Activated gamma-delta T cell (primary cell): ENCODE results near the gene ATG9A.

Experiments used
- DNase-seq: peaks from one replicate; lab custom pipeline; 2025; lab: John Stamatoyannopoulos, UW

ATG9A gene

DNA sequence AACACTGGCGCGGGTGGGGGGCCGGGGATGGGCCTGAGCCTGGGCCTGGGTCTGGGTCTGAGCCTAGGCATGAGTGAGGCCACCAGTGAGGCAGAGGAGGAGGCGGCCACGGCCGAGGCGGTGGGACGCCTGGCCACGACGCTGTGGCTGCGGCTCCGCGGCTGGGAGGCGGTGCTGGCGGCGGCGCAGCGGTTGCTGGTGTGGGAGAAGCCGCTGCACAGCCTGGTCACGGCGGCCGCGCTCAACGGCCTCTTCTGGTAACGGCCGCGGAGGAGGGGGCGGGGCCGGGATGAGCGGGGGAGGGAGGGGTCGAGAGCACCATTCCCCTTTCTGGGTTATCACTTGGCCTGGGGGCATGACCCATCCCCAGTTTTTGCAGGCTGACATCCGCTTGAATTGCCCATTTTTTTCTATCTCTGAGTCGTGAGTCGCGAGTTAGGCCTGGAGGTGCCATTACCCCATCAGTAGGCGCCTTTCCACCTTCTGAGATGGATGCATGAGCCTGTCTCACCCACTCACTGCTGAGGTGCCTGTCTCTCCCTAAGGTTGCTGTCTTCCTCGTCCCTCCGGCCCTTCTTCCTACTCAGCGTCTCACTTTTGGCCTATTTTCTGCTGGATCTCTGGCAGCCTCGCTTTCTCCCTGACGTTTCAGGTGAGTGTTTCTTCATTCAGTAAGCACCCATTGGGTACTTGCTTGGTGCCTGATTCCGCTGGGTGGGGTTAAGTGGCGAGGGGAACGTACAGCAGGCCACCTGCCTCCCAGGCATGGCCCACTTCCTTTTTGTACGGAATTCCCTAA is 50.9 kb downstream of the ATG9A start:
- peak; percentile 55 for DNase-seq

DNA sequence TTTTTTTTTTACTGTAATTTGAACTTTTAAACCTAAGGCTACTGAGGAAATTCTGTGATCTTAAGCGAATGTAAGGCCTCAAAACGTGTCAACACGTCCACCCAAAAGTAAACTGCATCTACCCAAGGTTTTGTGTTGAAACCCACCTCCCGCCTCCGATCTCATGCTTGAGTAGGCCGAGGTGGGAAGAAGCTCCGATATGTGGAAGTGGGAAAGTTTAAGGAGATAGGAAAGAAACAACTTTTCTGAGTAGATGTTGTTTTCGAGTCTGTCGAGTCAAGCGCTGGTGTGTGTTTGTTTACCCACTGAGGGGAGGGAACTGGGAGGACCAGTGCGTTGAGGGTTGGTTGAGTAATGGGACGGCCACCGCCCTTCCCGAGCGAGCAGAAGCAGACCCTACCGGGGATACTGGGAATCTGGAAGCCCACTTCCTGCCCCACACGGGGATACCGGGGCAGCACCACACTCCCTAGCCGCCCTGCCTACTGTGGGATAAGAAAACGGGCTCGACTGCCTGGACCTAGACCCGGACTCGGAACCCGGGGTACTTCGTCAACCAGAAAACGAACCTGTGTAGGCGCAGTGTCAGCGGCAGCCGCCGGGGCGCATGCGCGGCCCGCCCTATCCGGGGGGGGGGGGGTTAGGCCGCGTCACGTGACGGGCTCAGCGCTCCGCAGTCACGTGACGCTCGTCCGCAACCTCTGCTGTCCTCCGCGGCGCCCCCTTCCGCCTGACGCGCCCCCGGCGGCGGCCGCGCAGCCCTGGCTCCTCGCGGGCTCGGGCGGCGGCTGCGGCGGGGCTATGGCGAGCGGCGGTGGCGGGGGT is 51.7 kb downstream of the ATG9A start, which contains the start of gene RETREG2:
RETREG2 (plus strand) TSS at position 724 of the 825 bp plus-strand sequence; CDS start at position 802, 78 bp downstream.
- peak; percentile 80 for DNase-seq

DNA sequence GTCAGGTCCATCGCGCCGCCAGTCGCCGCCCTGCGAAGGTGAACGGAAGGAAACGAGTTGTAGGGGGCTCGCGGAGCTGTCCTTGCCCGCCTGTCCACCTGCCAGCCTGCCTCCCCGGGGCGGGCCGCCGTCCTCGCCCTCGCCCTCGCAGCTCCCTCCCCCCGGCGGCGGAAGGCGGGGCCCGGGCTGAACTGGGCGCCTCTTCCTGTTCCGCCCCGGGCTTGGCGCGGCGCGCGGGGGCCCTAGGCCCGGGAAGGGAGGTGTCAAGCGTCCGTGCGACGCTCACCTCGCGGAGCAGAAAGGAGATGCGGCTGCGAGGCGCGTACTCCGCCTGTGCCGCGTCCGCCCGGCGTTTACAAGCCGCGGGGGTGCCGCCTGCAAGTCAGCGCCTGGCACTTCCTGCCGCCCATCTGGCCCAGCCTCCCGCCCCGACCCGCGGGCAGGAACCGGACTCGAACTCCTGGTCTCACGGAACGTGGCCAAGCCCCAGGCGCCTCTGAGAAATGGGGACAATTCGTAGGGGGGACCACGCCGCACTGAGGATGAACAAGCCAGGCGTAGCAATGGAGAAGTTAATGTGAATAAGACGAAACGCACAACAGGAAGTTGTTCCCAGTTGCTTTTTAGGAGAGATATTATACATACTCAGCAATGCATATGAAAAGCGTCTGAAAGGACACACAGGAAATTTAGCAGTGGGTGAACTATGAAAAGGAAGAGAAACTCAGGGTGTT is 52.5 kb downstream of the ATG9A start, which contains the start of gene CNPPD1:
CNPPD1 (minus strand) TSS at position 108 of the 734 bp plus-strand sequence; CDS start at position 11, 97 bp downstream.
- peak; percentile 87 for DNase-seq

- no peak for DNase-seq
These were observed 53.3 kb downstream of the ATG9A start for GRCh38 chr2:219175928-219176817.

- DNase-seq: no peak
These were observed 54.0 kb downstream of the ATG9A start for GRCh38 chr2:219175486-219175885.

DNA sequence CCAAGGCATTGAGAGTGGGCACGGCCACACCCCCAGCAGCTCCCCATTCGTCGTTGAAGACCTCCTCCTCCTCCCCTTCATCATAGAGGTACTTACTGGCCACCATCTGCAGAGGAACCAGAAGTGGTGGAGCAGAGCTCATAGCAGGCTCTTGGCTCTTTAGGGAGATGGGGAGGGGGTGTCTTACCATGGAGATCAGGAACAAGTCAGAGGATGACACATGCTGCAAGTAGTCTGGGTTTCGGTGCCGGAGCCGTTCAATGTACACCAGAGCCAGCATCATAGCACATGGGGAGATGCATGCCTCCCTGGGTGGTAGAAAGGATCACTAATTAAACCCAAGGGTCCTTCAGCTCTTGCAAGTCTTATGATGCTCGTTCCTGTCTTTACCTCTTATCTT is 54.6 kb downstream of the ATG9A start:
- DNase-seq: no peak

- no peak for DNase-seq
These were observed 55.3 kb downstream of the ATG9A start for GRCh38 chr2:219174146-219174545.

GRCh38 chr2:219173176-219173575 is 56.3 kb downstream of the ATG9A start:
- no peak for DNase-seq

DNA sequence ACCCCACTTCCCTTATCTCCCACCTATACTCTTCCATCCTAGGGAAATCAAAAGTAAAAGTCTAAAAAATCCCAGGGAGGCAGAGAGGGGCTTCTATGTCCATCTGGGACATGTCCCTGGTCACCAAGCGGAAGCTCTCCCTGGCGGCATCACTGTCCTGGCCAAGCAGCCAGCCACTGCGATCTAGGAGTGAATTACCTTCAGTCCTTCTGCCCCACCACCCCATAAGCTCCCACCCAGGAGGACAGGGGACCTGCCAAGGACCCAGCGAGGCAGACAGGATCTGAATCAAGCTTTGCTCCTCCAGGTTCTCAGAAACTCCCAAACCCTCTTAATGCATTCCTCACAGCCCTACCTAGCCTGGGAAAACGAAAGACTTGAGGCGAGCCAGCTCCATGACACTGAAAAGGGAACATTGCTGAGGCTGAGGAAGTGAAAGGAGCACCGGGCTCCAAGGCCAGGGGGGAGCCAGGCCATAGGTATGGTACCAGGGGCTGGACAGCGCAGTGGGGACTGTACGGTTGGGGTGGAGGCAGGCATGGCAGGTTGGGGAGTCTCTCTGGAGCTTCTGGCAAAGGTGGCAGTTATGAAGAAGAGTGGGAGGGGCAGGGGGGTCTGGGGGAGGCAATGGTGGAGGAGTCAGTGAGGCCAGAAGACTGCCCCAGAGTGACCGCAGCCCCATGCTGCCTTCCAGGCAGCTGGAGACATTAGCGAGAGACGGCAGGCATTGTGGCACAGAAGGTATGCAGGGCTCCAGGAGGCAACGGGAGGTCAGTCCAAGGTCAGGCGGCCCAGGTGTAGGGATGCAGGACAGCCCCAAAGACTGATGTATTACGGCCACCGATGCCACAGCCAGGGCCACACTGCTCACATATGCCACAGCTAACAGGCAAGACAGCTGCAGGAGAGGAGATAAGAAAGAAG is 56.9 kb downstream of the ATG9A start:
- DNase-seq: no peak

DNA sequence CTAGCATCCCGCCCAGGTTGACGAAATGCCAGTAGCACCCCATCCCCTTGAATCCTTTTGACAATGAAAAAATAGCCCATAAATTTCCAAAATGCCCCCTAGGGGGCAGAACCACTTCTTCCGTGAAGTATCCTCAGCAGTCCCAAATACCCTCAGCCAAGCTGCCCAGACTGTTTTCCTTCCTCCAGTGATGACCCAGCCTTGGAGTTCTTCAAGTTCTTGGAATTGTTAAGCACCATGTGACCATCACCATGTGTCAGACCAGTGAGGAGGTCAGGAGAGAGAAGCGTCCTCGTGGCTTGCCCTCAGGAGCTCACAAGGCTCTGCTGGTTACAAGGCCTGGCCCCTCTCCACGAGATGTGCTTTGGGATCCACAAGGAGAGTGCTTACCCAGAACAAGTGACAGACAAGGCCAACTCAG is 58.2 kb downstream of the ATG9A start:
- no peak for DNase-seq

DNA sequence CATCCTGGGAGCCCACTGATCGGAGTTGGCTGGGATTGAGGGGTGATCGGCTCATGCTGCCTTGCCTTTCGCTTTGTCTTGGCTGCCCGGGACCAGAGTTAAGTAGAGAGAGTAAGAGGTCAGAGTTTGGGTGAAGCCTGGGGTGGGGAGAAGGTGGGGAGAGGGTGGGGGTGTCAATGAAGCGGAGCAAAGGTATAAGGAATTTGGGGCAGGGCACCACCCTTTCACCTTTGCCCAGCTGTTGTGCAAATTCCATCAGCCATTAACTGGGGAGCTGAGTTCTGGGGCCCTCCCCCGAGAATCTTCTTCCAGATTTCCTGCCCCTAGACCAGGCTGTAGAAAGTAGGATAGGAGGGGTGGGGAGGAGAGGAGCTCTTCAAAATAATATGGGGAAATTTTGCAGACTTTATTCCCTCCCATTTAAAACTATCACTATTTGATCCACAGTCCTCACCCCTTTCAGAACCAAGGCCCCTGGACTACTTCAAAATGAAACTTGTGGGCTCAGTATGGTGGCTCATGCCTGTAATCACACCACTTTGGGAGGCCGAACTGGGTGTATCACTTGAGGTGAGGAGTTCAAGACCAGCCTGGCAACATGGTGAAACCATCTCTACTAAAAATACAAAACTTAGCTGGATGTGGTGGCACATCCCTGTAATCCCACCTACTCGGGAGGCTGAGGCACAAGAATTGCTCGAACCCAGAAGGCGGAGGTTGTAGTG is 59.3 kb downstream of the ATG9A start, which contains the start of gene SLC23A3:
SLC23A3 (minus strand) TSS at position 100 of the 725 bp plus-strand sequence; CDS start at position 55, 45 bp downstream.
- no peak for DNase-seq
